Mesothelial cell of epicardium (in vitro differentiated cells): Measurements from ENCODE around the gene CCDC92B. TPM values are rescaled to one million over a fixed set of nuclear protein-coding genes. Genes with fewer than 3 reads are reported as not detected.

Source experiments
- DNase-seq, 2 experiments: peaks; one replicate each; pipeline ENCODE4 v3.0.0; 2021; ENCODE audit warnings: low spot score in 2 of 2; ENCODE audit not compliant: unreplicated experiment in 2 of 2
- H3K27ac Mint-ChIP-seq: 2 replicates; pipeline ENCODE4 v1.8.0; 2021; ENCODE audit warnings: mixed read lengths
- H3K27me3 Mint-ChIP-seq: 2 replicates; pipeline ENCODE4 v1.8.0; 2021; ENCODE audit warnings: low read depth, mixed read lengths
- H3K36me3 Mint-ChIP-seq: 2 replicates; pipeline ENCODE4 v1.8.0; 2021; ENCODE audit warnings: mixed read lengths
- H3K4me1 Mint-ChIP-seq: 2 replicates; pipeline ENCODE4 v1.8.0; 2021; ENCODE audit warnings: mixed read lengths
- H3K4me3 Mint-ChIP-seq: 2 replicates; pipeline ENCODE4 v1.8.0; 2021; ENCODE audit warnings: mild to moderate bottlenecking, moderate library complexity, mixed read lengths
- H3K9me3 Mint-ChIP-seq: 2 replicates; pipeline ENCODE4 v1.8.0; 2021; ENCODE audit warnings: mixed read lengths
- CTCF ChIP-seq: fragments of 200-600 bp; sonication (generic); IDR thresholded peaks from one replicate; pipeline ENCODE4 v1.5.0; 2021; ENCODE audit warnings: antibody characterized with exemption; ENCODE audit not compliant: unreplicated experiment
- total RNA-seq: library from RNA; stranded (reverse); gene quantifications from 3 replicates; pipeline ENCODE4 v1.2.1, GENCODE V29; 2021

CCDC92B gene
- total RNA-seq, 1 donor from 2014 or later, result 0.58 TPM

GRCh38 chr17:2736956-2737355, 12.5 kb downstream of the CCDC92B start:
- Mint-ChIP-seq H3K4me3 (no peak overlapping the region), H3K27me3 (peaks cover 12% of the 10 kb centered on the region), H3K9me3 (no peaks in the 10 kb centered on the region), H3K27ac (no peak overlapping the region), H3K36me3 (no peaks in the 10 kb centered on the region), H3K4me1 (no peaks in the 10 kb centered on the region)
- no peak for DNase-seq
- TF ChIP-seq CTCF, result no peak

DNA sequence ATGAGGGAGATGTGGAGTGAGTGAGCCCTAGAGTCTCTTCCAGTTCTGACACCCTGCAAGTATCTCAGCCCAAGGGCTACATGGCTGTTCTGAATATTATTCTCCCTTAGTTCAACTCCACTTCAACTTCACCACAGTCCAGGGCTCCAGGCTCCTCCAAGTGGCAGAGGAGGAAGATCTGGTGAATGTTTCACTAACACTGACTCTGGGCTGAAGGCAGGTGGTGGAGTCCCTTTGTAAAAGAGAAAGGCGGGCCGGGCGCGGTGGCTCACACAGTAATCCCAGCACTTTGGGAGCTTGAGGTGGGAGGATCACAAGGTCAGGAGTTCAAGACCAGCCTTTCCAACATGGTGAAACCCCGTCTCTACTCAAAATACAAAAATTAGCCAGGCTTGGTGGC, 13.6 kb downstream of the CCDC92B start:
- no peaks in the 10 kb centered on the region for H3K9me3 Mint-ChIP-seq

DNA sequence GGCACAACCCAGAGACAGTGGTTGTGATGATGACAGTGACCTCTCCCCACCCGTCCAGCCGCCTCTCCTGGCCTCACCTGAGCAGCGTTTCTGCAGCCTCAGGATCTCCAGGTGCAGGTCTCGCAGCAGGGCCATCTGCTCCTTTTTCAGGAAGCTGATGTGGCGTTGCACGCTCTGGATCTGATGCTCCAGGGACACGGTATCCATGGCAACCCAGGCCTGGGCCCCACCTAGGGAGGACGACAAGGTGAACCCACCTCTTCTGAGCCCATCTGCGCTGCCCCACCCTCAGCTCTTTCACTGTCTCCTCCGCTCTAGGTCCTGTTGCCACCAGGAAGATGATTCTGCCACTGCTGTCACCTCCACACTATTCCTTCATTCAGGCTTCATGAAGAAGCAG, 14.5 kb downstream of the CCDC92B start:
- Mint-ChIP-seq H3K27me3 (peaks cover 7% of the 10 kb centered on the region), H3K4me1 (no peaks in the 10 kb centered on the region), H3K36me3 (no peaks in the 10 kb centered on the region), H3K4me3 (no peak overlapping the region), H3K9me3 (no peaks in the 10 kb centered on the region), H3K27ac (no peak overlapping the region)
- DNase-seq, result no peak
- TF ChIP-seq CTCF, result no peak

More for the DNA sequence above, 13.6 kb downstream of the CCDC92B start:
- no peak for TF ChIP-seq CTCF
- H3K4me1 Mint-ChIP-seq, result no peaks in the 10 kb centered on the region
- no peak for DNase-seq
- no peaks in the 10 kb centered on the region for H3K36me3 Mint-ChIP-seq
- H3K27me3 Mint-ChIP-seq, result peaks cover 8% of the 10 kb centered on the region
- H3K27ac Mint-ChIP-seq, result no peak overlapping the region
- H3K4me3 Mint-ChIP-seq, result no peak overlapping the region

GRCh38 chr17:2731807-2732206, 17.6 kb downstream of the CCDC92B start:
- H3K4me3 Mint-ChIP-seq, result no peak overlapping the region
- no peaks in the 10 kb centered on the region for H3K36me3 Mint-ChIP-seq
- H3K27ac Mint-ChIP-seq, result no peak overlapping the region
- no peak for DNase-seq
- TF ChIP-seq CTCF, result no peak
- no peaks in the 10 kb centered on the region for H3K4me1 Mint-ChIP-seq
- H3K27me3 Mint-ChIP-seq, result peaks cover 13% of the 10 kb centered on the region
- no peaks in the 10 kb centered on the region for H3K9me3 Mint-ChIP-seq

DNA sequence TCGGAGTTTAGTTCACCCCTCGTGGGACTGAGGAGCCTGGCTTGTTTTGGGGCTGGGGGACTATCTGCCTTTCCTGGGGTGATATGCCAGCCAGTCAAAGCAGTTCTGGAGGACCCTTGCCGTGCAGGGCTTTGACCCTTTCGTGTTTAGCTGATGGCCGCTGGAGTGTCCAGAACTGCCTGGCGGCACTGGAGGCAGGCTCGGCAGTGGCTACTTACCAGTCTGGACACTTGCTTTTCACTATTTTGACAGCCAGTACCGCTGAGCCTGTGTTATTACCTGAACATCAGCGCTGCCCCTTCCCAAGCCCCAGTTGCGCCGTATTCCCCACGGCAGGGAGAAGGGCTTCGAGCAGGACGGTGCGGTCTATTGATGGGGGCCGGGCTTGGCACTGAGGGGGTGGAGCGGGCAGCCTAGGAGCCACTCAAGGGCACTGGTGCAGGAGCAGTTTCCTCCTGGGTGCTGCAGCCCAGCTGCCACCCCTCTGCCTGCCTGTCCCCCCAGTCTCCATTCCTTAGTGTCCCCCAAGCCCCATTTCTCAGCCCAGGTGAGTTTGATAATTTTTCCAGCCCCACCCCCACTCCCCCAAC, 18.6 kb downstream of the CCDC92B start:
- no peak overlapping the region for H3K4me3 Mint-ChIP-seq
- DNase-seq, result no peak
- TF ChIP-seq CTCF, result no peak
- no peaks in the 10 kb centered on the region for H3K4me1 Mint-ChIP-seq
- no peaks in the 10 kb centered on the region for H3K9me3 Mint-ChIP-seq
- peaks cover 17% of the 10 kb centered on the region for H3K27me3 Mint-ChIP-seq
- H3K27ac Mint-ChIP-seq, result no peak overlapping the region
- no peaks in the 10 kb centered on the region for H3K36me3 Mint-ChIP-seq

DNA sequence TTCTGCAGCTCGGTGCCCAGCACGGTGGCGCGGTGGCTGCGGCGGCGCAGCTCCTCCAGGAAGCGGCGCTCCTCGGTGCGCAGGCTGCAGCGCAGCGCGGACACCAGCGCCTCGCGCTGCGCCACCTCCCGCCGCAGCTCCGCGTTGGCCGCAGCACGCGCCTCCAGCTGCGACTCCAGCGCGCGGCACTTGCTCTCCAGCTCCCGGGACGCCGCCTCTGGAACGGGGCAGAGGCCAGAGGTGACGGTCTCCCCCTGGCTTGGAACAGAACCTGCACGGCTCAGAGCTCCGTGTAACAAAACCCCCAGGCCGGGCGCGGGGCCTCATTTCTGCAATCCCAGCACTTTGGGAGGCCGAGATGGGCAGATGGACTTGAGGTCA, 24.7 kb downstream of the CCDC92B start:
- Mint-ChIP-seq H3K27me3 (peaks cover 53% of the 10 kb centered on the region), H3K4me1 (peaks cover 2% of the 10 kb centered on the region), H3K27ac (no peak overlapping the region), H3K9me3 (no peaks in the 10 kb centered on the region), H3K36me3 (no peaks in the 10 kb centered on the region), H3K4me3 (no peak overlapping the region)
- no peak for DNase-seq
- no peak for TF ChIP-seq CTCF
